ENCODE measurements around the gene LSM11.

LSM11 gene

GRCh38 chr5:157778121-157778805 is 34.8 kb downstream of the LSM11 start:
- peak; percentile 32 for DNase-seq

- DNase-seq = no peak
These were observed 35.7 kb downstream of the LSM11 start for GRCh38 chr5:157779221-157779620.

- DNase-seq = peak; percentile 34
These were observed 42.3 kb downstream of the LSM11 start for GRCh38 chr5:157785801-157786200.

- DNase-seq = no peak
These were observed 49.8 kb downstream of the LSM11 start for GRCh38 chr5:157793301-157793700.

- DNase-seq = no peak
These were observed 56.1 kb downstream of the LSM11 start for GRCh38 chr5:157799578-157799977.

GRCh38 chr5:157800137-157800536 is 56.6 kb downstream of the LSM11 start:
- no peak for DNase-seq

- DNase-seq = no peak
These were observed 59.2 kb downstream of the LSM11 start for GRCh38 chr5:157802736-157803135.

GRCh38 chr5:157808043-157808442 is 64.5 kb downstream of the LSM11 start:
- no peak for DNase-seq

Data from eye (tissue), 1 donor.